NCI-H748 (cell line): ENCODE results near the gene VPS33B.

Source experiments
- DNase-seq: peaks from one replicate; lab custom pipeline; 2025; ENCODE audit not compliant: unreplicated experiment; lab: John Stamatoyannopoulos, UW

VPS33B gene

DNA sequence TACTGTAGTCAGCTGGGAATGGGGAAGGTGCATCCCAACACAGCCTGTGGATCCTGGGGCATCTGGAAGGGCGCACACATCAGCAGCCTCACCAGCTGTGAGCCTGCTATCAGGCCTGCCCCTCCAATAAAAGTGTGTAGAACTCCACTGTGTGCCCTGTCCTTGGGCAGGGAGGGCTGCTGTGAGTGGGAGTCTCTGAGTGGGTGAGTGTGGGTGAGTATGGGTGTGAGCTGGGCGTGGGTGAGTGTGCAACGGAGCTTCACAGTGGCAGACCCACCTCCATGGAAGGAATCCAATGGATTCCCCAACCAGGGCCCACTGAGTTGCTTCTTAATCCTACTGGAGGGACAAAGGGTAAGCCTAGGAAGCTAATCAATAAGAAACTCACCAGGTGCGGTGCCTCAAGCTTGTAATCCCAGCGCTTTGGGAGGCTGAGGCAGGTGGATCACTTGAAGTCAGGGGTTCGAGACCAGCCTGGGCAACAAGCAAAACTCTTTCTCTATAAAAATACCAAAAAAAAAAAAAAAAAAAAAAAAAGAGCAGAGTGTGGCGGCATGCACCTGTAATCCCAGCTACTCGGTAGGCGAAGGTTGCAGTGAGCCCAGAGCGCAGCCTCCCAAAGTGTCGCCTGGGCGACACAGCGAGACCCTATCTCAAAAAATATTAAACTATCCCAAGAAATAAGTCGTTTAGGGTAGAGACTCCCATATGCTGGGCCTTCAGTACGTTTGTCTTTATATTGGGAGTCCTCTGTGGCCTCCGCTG, 68.3 kb downstream of the VPS33B start:
- DNase-seq = no peak

DNA sequence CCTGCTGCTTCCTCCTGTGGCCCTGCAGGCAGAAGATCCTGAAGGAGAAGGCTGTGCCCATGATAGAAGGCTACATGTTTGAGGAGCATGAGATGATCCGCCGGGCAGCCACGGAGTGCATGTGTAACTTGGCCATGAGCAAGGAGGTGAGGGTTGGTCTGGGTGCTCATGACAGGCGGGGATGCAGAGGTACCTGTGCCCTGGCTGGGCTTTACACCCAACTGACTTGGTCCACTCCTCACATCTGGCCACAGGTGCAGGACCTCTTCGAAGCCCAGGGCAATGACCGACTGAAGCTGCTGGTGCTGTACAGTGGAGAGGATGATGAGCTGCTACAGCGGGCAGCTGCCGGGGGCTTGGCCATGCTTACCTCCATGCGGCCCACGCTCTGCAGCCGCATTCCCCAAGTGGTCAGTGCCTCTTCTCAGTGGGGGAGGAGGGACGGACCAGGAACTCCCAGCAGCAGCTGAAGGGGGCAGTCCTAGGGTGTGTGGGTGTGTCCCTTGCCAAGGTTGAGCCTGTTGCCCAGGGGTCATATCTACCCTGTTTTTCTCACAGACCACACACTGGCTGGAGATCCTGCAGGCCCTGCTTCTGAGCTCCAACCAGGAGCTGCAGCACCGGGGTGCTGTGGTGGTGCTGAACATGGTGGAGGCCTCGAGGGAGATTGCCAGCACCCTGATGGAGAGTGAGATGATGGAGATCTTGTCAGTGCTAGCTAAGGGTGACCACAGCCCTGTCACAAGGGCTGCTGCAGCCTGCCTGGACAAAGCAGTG, 69.3 kb downstream of the VPS33B start:
- DNase-seq = no peak

DNA sequence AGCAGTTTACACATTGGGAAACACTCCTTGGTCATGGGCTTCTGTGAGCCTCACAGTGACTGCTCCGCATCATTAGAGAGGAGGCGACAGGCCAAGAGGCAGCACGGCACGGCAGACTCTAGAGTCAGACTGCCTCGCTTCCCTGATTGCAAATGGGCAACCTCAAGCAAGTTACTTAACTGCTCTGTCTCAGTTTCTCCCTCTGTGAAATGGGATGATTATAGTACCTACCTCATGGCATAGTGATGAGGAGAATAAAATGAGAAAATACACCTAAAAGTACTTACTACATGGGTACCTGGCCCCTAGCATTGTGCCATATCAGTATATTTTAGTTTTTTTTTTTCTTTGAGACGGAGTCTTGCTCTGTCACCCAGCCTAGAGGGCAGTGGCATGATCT, 71.7 kb downstream of the VPS33B start:
- no peak for DNase-seq

DNA sequence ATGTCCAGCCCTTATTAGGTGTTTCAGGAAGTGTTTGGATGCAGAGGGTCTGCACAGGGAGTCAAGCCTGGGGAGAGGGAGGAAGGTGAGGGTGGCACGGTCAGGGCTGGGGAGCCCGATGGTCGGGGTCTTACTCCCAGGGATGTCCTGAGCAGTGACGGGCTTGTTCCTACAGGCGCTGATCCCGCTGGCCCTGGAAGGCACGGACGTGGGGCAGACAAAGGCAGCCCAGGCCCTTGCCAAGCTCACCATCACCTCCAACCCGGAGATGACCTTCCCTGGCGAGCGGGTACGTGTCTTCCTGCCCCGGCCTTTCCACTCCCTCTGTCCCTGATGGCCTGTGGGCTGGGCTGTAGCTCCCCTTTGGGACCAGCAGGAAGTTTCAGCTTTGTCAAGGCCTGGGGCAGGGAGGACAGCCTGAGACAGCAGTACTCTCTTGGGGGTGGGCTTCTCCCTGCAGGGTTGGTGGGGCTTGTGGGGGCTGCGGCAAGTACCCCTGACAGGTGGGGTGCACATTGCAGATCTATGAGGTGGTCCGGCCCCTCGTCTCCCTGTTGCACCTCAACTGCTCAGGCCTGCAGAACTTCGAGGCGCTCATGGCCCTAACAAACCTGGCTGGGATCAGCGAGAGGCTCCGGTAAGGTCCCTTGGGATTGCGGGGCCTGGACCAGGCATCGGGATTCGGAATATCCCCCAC, 72.3 kb downstream of the VPS33B start:
- no peak for DNase-seq
